HG02610 (cell line): ENCODE results near the gene KCNH3.
"Not testable (repeated sequence)": the region's sequence is repeated elsewhere in the genome, so short reads cannot be mapped to it uniquely, and the experiment has no call there.

ENCODE experiments used
- ATAC-seq: cut with Tn5 transposase; IDR thresholded peaks from one replicate; pipeline ENCODE4 v1.9.1; 2021; ENCODE audit warnings: mild to moderate bottlenecking, moderate library complexity; ENCODE audit not compliant: unreplicated experiment

Gene KCNH3, protein sequence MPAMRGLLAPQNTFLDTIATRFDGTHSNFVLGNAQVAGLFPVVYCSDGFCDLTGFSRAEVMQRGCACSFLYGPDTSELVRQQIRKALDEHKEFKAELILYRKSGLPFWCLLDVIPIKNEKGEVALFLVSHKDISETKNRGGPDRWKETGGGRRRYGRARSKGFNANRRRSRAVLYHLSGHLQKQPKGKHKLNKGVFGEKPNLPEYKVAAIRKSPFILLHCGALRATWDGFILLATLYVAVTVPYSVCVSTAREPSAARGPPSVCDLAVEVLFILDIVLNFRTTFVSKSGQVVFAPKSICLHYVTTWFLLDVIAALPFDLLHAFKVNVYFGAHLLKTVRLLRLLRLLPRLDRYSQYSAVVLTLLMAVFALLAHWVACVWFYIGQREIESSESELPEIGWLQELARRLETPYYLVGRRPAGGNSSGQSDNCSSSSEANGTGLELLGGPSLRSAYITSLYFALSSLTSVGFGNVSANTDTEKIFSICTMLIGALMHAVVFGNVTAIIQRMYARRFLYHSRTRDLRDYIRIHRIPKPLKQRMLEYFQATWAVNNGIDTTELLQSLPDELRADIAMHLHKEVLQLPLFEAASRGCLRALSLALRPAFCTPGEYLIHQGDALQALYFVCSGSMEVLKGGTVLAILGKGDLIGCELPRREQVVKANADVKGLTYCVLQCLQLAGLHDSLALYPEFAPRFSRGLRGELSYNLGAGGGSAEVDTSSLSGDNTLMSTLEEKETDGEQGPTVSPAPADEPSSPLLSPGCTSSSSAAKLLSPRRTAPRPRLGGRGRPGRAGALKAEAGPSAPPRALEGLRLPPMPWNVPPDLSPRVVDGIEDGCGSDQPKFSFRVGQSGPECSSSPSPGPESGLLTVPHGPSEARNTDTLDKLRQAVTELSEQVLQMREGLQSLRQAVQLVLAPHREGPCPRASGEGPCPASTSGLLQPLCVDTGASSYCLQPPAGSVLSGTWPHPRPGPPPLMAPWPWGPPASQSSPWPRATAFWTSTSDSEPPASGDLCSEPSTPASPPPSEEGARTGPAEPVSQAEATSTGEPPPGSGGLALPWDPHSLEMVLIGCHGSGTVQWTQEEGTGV

GRCh38 chr12:49538510-49539403 lies at the start of gene KCNH3:
KCNH3 (plus strand) TSS chr12:49539030; CDS start chr12:49539417, 387 bp downstream.
- peak; percentile 70 for ATAC-seq

DNA sequence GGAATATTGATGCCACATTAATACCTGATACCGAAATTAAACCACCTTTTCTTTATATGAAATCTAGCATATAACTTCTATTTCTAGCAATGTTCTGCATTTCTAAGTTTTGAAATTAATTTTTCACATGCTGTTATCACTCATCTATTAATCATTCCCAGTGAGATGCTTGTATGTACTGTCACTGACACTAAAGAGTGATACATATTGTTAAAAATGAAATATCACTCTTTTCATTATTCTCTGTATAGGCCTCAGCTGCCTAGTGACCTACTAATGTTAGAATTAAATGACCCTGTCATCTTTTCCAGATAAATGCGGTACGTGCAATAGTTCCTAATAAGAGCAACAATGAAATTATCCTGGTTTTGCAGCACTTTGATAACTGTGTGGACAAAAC lies 49.7 kb upstream of the KCNH3 start:
- ATAC-seq = no peak

DNA sequence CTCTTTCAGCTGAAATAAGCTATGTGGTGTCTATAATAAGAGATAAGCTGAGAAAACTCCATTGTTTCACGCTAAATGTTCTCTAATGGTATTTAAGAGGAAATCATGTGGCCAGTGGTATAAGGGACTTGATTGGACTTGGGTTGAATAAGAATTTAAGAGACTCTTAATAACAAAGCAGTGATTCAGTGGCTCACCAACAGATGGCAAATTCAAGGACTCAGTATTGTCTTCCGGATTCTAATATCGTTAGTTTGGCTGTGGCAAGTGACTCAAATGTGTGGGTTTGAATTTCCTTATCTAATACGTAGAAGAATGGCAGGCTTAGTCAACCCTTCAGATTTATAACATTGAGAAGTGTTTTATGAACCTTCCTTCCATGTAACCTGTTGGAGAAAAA lies 49.1 kb upstream of the KCNH3 start:
- no peak for ATAC-seq

GRCh38 chr12:49491823-49492222 lies 47.0 kb upstream of the KCNH3 start:
- no peak for ATAC-seq

- no peak for ATAC-seq
Observed at GRCh38 chr12:49493900-49494299, 44.9 kb upstream of the KCNH3 start.

GRCh38 chr12:49496417-49497360 lies 42.1 kb upstream of the KCNH3 start:
- no peak for ATAC-seq

DNA sequence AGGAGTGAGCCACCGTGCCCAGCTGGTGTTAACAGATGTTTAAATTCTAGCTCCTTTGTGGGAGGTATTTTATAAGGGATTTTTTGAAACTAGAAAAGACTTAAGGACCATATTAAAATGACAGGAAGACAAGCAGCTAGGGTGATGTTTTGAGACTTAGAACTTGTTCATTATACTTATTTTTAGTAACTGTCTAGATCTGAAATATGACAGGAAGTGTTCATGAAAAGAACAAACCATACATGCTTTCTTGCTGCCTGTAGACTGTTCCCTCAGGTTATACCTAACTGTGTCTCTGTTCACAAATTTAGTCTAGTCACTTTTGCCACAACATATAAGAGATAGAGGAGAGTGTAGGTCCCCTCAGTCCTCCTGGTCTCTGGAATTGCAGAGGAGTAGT lies 36.9 kb upstream of the KCNH3 start:
- no peak for ATAC-seq

GRCh38 chr12:49502590-49502989 lies 36.2 kb upstream of the KCNH3 start:
- ATAC-seq = no peak

DNA sequence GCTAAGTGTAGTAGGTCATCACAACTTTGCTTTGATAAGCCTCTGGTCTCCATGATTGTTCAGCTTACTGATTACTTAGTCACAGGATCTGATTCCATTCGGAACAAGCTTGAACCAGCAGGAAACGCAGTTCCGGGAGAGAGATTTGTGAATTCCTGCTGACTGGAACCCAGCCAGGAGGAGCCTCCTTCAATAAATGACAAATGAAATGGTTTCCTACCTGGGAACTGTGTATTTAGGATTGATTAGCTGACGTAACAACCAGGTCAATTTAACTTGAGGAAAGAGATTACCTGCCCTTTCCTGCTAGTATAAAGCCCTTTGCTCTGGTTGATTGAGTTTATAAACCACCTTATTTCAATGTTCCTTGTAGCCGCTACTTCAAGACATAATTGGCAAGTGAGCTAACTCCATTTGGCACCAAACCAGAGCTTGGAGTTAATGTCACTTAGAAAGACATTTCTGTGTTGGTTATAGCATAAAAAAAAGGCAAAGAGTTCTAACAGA lies 35.1 kb upstream of the KCNH3 start:
- no peak for ATAC-seq

DNA sequence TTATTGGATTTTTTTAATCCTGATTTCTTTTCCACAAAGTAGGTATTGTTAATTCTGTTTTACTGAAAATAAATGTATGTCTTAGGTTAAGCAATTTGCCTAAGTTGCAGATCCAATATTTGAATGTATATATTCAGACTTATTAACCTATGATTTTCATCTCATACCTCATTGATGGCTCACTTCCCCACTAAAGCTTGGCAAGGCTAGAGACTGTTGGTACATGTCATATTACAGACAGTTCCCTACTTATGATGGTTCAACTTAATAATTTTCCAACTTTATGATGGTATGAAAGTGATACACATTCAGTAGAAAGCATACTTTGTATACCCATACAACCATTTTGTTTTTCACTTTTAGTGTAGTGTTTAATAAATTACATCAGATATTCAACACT lies 33.2 kb upstream of the KCNH3 start:
- no peak for ATAC-seq

DNA sequence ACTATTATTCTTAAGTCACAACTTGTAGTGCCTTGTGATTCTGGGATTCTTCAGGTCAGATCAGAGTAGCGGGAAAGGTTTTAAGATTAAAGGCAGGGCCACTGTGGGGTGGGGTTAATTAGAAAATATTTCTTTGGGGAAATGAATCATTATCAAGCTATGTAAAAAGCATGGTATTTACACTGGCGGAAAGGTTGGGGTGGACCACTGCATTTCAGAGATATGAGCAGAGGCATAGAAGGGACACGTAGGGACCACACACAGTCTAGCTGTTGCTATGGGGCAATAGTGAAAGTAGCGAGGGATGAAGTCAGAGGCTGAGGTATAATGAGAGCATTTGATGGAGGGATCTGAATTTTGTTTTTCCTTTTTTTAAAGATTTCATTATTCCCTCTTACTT lies 31.7 kb upstream of the KCNH3 start:
- ATAC-seq = no peak

GRCh38 chr12:49509681-49510080 lies 29.1 kb upstream of the KCNH3 start:
- ATAC-seq = not testable (repeated sequence)

DNA sequence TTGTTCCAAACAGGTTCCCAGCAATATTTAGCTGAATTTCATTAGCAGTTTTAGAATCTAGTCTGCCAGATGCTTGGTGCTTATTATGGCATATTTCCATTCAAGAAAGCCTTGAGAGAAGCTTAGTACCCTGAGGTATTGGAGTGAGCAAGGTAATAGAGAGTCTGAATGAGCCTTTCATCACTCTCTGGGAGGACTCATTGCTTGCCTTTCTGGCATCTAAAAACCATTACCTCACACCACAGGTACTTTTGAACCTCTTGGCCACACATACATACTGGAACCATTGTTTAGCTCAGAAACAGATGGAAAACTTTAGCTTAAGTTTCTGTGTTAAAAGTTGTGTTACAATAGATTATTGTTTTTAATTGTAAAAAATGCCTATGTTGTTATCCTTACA lies 27.4 kb upstream of the KCNH3 start:
- ATAC-seq = no peak

GRCh38 chr12:49512546-49512945 lies 26.3 kb upstream of the KCNH3 start:
- no peak for ATAC-seq

DNA sequence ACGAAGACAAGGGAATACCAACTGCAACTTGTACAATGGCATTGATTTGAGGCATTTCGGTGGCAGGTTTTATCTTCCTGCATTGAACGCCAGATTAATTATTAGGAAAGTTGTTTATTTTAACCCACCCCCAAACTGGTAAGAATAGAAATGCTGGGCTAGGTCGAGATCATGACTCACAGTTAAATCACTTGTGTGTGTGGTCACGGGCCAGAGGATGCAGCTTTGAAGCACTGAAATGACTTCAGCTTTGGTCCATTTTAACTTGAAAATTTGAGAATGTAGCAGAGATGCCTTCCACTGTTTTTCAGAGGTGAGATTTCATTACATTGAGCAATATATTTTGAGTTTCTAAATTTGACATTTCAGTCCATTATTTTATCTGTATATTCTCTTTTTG lies 23.6 kb upstream of the KCNH3 start:
- ATAC-seq = no peak

- ATAC-seq = no peak
Observed at GRCh38 chr12:49518914-49519573, 19.8 kb upstream of the KCNH3 start.

DNA sequence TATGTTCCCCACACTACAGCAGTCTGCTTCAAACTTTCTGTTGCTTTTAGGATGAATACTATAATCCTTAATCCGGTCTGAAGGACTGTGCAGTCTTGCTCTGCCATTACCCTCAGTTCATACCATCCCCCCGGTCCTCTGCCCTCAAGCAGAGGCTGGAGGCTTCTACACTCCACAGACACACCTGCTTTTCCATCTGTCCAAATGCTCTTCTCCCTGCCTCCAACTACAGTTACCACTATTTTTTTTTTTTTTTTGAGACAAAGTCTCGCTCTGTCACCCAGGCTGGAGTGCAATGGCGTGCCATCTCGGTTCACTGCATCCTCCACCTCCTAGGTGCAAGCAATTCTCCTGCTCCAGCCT lies 19.3 kb upstream of the KCNH3 start:
- no peak for ATAC-seq

DNA sequence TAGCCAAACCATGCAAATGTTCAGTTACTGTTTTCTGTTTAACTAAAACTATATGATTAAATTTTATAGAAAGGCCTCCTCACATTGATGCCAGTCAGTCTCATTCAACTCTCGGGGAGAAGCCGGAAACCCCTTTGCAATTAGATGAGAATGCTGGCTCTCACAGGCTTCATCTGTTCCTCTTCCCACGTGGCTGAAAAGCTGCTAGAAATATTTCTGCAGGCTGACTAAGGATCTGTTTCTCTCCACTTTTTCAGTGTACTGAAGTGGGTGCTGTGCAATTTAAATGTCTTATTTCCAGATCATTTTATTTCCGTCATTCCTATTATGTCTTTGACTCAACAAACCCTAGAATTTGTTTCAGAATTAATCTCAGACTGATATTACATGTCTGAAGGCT lies 17.4 kb upstream of the KCNH3 start:
- ATAC-seq = no peak
